Stimulated activated CD8-positive, alpha-beta memory T cell treated with anti-CD3 and anti-CD28 coated beads, Interleukin-12 subunit alpha, Interleukin-12 subunit beta, amount 100 ng/mL, for 1 hour (primary cell): ENCODE results near the gene SULT1B1.
"Not testable (repeated sequence)": the region's sequence is repeated elsewhere in the genome, so short reads cannot be mapped to it uniquely, and the experiment has no call there.

ENCODE experiments used
- DNase-seq: peaks from one replicate; pipeline ENCODE4 v3.0.0-alpha.2; 2020; ENCODE audit warnings: low read depth

Gene SULT1B1

GRCh38 chr4:69760455-69760854, at the start of gene SULT1B1:
TSS of gene SULT1B1 (minus strand) at chr4:69760620. CDS start at chr4:69755217, 5,403 bp downstream.
- peak; percentile 13 for DNase-seq

DNA sequence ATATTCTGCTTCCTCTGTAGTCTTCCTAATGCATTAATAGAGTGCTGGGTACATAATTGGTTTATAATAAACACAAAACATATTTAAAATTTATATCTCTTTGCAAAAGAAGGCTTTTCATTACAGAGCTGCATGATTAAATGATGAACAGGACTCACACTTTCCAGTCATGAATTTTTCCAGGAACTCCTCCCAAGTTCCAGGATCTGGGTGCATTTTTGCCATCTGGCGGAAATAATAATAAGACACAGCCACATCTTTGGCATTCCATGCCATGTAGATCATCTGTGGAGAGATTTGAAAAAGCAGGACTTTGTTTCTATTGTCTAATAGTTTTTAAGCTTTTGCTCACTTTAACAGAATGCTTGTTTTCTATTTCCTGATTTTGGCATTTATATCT, 40.2 kb upstream of the SULT1B1 start:
- DNase-seq, result no peak

- DNase-seq, result no peak
These were observed 38.9 kb upstream of the SULT1B1 start for GRCh38 chr4:69799337-69799736.

- DNase-seq, result no peak
These were observed 33.3 kb upstream of the SULT1B1 start for GRCh38 chr4:69793732-69794131.

DNA sequence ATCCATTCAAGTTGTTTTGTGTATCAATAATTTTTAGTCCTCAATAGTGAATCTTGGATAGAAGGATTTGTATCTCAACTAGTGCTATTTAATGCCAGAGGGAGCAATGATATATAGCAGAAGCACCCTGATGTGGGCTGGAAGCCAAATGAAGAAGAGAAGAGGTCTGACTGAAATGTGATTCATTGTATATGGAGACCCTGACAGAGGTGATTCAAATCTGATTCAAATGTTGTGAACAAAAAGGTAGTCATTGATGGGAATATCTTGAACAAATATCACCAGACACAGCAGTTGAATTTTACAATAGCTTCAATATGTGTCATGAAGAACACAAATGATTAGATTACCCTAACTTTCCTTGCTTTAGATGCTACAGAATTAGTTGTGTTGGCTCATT, 27.5 kb upstream of the SULT1B1 start:
- DNase-seq, result no peak

DNA sequence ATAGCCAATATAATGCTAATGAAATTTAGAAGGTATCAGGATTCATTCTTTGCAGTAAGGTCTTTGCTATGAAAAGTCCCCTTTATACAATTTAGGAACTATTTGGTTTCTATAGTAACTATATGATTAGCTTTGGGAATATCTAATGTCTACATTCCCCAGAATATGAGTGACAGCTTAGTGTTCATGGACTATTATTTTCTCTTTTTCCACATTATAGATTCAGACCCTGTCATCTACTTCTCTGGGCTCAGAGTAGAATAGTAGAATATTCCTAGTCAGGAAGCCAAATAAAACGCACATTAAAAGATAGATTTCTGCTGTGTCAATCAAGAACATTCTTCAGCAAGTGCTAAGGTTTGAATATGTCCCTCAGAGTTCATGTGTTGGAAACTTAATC, 26.1 kb upstream of the SULT1B1 start:
- no peak for DNase-seq

- DNase-seq, result no peak
These were observed 24.9 kb upstream of the SULT1B1 start for GRCh38 chr4:69785211-69785831.

- no peak for DNase-seq
These were observed 22.4 kb upstream of the SULT1B1 start for GRCh38 chr4:69782651-69783310.

DNA sequence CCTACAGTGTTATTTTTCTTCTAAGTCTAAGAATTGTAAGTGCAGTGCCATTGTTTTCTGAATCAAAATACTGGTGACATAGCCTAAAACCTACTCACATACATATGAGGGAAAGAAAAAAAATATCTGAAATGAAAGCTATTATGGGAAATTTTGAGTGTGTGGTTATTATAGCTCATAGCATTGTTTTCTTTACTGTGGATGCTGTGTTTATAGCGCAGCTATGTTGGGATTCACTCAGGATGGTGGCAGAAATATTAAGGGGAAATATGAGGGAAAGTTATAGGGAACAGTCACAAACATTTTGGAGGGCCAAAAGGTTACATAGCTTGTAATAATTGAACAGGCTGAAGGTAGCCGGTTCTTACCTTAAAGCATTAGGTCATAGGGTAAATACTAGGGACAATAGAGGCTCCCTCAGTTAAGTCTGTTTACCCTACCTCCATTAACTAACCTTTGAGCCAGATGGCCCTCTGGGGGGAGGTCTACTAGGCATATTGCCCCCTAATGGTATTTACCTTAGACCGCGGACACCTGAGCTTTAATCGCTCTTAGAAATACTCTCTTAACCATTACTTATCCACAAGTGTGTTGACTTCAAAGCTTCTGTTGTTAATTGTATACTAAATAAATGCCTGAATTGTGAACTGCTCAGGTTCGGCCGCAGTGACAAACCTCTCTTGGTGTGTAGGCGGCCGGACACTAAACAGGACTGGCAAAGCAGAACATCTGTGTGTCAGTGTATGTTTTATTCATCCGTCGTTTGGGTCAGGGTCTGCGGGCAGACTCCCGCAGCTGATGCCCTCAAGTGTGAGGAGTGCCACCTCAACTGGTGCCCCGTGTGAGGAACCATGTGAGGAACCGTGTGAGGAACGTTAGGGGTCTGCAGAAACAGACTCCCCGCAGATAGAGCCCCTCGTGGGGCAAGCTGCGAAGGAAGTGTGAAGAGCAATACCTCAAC, 21.3 kb upstream of the SULT1B1 start:
- DNase-seq, result no peak

GRCh38 chr4:69780141-69780540, 19.7 kb upstream of the SULT1B1 start:
- no peak for DNase-seq

DNA sequence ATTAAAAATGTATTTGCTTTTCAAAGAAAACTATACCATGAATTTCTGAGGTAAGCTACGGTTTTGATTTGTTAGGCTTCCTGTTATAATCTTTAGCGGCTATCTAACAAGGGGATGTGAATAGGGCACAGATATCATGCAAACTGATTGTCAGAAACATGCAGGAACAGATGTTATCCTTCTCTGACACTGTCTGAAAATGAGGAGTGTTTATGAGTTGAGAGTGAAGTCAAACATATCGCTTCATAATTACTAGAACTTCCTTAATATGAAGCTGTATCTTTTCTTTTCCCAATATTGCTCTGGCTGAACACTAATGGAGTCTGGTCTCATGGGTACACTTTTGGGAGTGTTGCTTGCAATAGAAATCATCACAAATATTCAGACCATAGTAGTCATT, 16.3 kb upstream of the SULT1B1 start:
- DNase-seq, result no peak

DNA sequence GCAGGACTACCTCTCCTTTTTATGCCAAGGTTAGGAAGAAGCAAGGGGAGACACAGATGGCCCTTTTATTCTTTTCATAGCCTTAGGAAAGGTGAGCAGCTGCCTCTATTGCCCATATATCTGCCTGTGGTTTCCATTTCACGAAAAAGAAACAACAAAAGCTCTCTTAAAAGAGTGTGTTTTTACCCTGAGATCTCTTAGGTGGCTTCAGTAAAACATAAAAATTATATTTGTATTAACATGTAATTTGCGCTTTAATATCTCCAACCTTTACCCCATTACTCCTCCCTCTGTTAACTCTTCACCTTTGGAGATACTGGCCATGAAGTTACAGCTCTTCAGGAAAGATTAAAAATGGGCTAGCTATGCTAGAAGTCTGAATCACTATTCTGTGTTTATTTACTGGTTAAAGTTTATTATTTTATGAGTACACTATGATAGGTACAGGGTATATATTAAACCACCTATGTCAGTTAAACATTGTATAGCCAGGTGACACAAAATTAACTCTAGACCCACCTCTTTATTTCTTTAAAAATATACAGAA, 15.0 kb upstream of the SULT1B1 start:
- DNase-seq, result no peak

DNA sequence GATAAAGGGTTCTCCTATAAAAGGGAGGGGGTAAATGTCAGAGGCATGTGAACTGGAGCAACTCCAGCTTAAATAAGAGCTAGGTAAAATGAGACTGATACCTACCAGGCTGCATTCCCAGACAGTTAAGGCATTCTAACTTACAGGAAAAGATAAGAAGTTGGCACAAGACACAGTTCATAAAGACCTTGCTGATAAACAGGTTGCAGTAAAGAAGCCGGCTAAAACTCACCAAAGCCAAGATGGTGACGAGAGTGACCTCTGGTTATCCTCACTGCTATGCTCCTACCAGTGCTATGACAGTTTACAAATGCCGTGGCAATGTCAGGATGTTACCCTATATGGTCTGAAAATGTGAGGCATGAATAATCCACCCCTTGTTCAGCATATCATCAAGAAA, 13.1 kb upstream of the SULT1B1 start:
- no peak for DNase-seq

DNA sequence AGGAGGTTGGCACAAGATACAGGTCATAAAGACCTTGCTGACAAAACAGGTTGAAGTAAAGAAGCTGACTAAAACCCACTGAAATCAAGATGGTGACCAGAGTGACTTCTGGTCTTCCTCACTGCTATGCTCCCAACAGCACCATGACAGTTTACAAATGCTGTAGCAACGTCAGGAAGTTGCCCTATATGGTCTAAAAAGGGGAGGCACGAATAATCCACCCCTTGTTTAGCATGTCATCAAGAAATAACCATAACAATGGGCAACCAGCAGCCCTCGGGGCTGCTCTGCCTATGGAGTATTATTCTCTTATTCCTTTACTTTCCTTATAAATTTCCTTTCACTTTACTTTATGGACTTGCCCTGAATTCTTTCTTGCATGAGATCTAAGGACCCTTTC, 8.1 kb upstream of the SULT1B1 start:
- DNase-seq, result not testable (repeated sequence)

DNA sequence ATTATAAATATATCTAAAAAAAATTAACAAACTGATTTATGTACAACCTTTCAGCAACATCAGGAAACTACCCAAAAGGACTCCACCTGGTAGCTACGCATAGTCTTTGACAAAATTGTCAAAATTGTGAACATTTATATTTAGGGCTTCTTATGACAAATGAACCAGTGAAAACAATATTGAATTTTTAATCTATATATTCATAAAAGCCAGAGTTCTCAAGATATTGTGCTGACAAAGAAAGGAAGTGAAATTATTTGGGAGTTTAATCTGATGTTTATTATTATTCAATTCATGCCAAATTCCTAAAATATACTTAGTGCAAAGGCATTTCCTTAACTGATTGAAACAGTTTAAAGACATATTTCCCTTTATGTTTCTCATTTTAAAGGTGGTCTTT, 5.3 kb upstream of the SULT1B1 start:
- DNase-seq, result no peak

DNA sequence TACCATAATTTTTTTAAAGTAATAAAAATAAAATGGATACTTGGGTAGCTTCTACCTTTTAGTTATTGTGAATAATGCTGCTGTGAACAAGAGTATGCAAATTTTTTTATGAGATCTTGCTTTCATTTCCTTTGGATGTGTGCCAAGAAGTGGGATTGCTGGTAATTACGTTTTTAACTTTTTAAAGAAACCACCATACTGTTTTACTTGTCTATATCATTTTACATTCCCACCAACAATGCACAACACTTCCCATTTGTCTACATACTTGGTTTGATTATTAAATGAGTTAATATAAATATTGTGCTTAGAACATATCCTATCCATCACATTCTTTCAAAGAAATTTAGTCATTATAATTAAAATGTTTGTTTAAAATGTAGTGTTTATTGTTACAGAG, 3.9 kb upstream of the SULT1B1 start:
- no peak for DNase-seq

DNA sequence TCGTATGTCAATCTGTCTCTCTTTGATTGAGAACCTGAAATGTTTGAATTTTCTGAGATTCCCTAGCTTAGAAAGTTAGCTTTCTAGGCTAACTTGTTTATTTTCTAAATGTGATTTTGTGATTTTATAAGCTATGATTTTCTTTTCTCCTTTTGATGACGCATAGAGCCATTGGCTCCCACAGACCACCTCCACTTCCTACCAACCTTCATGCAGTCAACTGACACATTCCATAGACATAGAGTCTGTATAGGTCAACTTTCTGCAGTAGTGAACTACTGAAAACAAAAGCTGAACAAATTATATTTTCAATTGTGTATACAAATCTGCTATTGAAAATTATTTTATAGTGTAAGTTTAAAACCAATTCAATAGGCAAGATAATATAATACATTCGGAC, 2.8 kb upstream of the SULT1B1 start:
- no peak for DNase-seq

GRCh38 chr4:69759189-69759604, 1.2 kb downstream of the SULT1B1 start:
- DNase-seq, result no peak

DNA sequence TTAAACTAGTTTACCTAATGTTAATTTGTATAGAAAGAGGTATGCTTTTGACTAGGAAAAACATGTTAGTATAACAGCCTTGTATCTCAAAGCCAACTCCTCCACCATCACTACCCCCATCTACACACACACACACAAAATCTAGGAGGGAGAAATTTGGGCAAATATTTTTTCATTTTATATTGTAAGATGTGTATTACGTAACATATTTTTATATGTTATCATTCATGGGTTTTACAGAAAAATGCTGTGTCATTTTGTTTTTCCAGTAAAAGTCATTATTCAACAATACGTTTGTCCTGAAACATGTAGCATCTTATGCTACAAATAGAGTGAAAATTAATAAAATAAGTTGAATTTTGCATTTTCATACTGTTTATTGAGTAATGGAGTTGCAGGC, 3.0 kb downstream of the SULT1B1 start:
- no peak for DNase-seq

- no peak for DNase-seq
These were observed 5.4 kb downstream of the SULT1B1 start for GRCh38 chr4:69754926-69755580.

- DNase-seq, result no peak
These were observed 6.7 kb downstream of the SULT1B1 start for GRCh38 chr4:69753686-69754085.

- no peak for DNase-seq
These were observed 10.1 kb downstream of the SULT1B1 start for GRCh38 chr4:69750346-69750745.
